WTC11 (cell line): ENCODE measurements around the gene FEM1C. TPM values are rescaled to one million over a fixed set of nuclear protein-coding genes. Genes with fewer than 3 reads are reported as not detected.

Experiments
- ATAC-seq: fragments of 200-7000 bp; cut with Tn5 transposase; 2 replicates; pipeline ENCODE4 v1.10.0; 2021; ENCODE audit warnings: mild to moderate bottlenecking, moderate library complexity
- CTCF ChIA-PET: fragments of 300-600 bp; sonication (Branson Sonifier 250); formaldehyde crosslinking; loops from one replicate; lab custom pipeline; 2021; ENCODE audit warnings: antibody characterized with exemption; lab: Charles Lee
- POLR2A ChIA-PET: fragments of 350-600 bp; sonication (Branson Sonifier 250); formaldehyde crosslinking; loops from one replicate; lab custom pipeline; 2021; ENCODE audit warnings: antibody characterized with exemption; lab: Charles Lee
- DNase-seq: peaks from one replicate; pipeline ENCODE4 v3.0.0; 2021; ENCODE audit warnings: low spot score
- H3K27ac Mint-ChIP-seq: 2 replicates; pipeline ENCODE4 v1.8.0; 2021; ENCODE audit warnings: mixed read lengths
- H3K27me3 Mint-ChIP-seq: 2 replicates; pipeline ENCODE4 v1.8.0; 2021; ENCODE audit warnings: low read depth, mild to moderate bottlenecking, moderate library complexity, mixed read lengths
- H3K36me3 Mint-ChIP-seq: 2 replicates; pipeline ENCODE4 v1.8.0; 2021; ENCODE audit warnings: mixed read lengths
- H3K4me1 Mint-ChIP-seq: 2 replicates; pipeline ENCODE4 v1.8.0; 2022; ENCODE audit warnings: mixed read lengths
- H3K4me3 Mint-ChIP-seq: 2 replicates; pipeline ENCODE4 v1.8.0; 2021; ENCODE audit warnings: mild to moderate bottlenecking, moderate library complexity, mixed read lengths
- H3K9me3 Mint-ChIP-seq: 2 replicates; pipeline ENCODE4 v1.8.0; 2021; ENCODE audit warnings: mixed read lengths
- ATF1 ChIP-seq: sonication (generic); formaldehyde crosslinking; IDR thresholded peaks from 2 replicates; pipeline ENCODE4 v1.8.1; 2023; ENCODE audit warnings: mild to moderate bottlenecking, moderate library complexity, missing genetic modification reagents
- FOXJ3 ChIP-seq: sonication (generic); formaldehyde crosslinking; IDR thresholded peaks from 2 replicates; pipeline ENCODE4 v1.9.0; 2021; ENCODE audit warnings: missing genetic modification reagents, mild to moderate bottlenecking, borderline replicate concordance
- JUN ChIP-seq: sonication (generic); formaldehyde crosslinking; IDR thresholded peaks from 2 replicates; pipeline ENCODE4 v1.8.0; 2023; ENCODE audit warnings: mild to moderate bottlenecking, missing genetic modification reagents
- MYBL2 ChIP-seq: sonication (generic); formaldehyde crosslinking; IDR thresholded peaks from 2 replicates; pipeline ENCODE4 v1.8.1; 2023; ENCODE audit warnings: mild to moderate bottlenecking, moderate library complexity, missing genetic modification reagents
- NR3C1 ChIP-seq: sonication (generic); formaldehyde crosslinking; conservative IDR thresholded peaks from 2 replicates; pipeline ENCODE4 v1.8.1; 2023; ENCODE audit warnings: low read depth, mild to moderate bottlenecking, missing genetic modification reagents
- RORB ChIP-seq: fragments of 250-450 bp; sonication (Bioruptor Pico); IDR thresholded peaks from 2 replicates; pipeline ENCODE4 v1.9.0; 2021; ENCODE audit warnings: mild to moderate bottlenecking
- SMAD4 ChIP-seq: sonication (generic); formaldehyde crosslinking; IDR thresholded peaks from 2 replicates; pipeline ENCODE4 v1.8.0; 2022; ENCODE audit warnings: mild to moderate bottlenecking, missing genetic modification reagents
- SP1 ChIP-seq: sonication (generic); formaldehyde crosslinking; conservative IDR thresholded peaks from 2 replicates; pipeline ENCODE4 v1.8.1; 2022; ENCODE audit warnings: missing genetic modification reagents
- ZNF121 ChIP-seq: sonication (generic); formaldehyde crosslinking; IDR thresholded peaks from 2 replicates; pipeline ENCODE4 v1.8.0; 2023; ENCODE audit warnings: missing genetic modification reagents
- ZNF138 ChIP-seq: sonication (generic); formaldehyde crosslinking; conservative IDR thresholded peaks from 2 replicates; pipeline ENCODE4 v1.8.1; 2022; ENCODE audit warnings: mild to moderate bottlenecking, moderate library complexity, missing genetic modification reagents
- ZNF232 ChIP-seq: sonication (generic); formaldehyde crosslinking; IDR thresholded peaks from 2 replicates; pipeline ENCODE4 v1.8.0; 2022; ENCODE audit warnings: mild to moderate bottlenecking, missing genetic modification reagents
- ZNF263 ChIP-seq: sonication (generic); formaldehyde crosslinking; IDR thresholded peaks from 2 replicates; pipeline ENCODE4 v1.8.1; 2022; ENCODE audit warnings: low read depth, mild to moderate bottlenecking, moderate library complexity, missing genetic modification reagents
- total RNA-seq: library from RNA; stranded (reverse); gene quantifications from 3 replicates; pipeline ENCODE4 v1.2.3, GENCODE V29; 2021
- TF ChIP-seq, protein P1 (sequence below): sonication (generic); formaldehyde crosslinking; IDR thresholded peaks from 2 replicates; pipeline ENCODE4 v1.8.1; 2023; ENCODE audit warnings: mild to moderate bottlenecking, missing genetic modification reagents
- TF ChIP-seq, protein P2 (sequence below): sonication (generic); formaldehyde crosslinking; IDR thresholded peaks from 2 replicates; pipeline ENCODE4 v1.8.0; 2022; ENCODE audit warnings: mild to moderate bottlenecking, missing genetic modification reagents
- TF ChIP-seq, protein P3 (sequence below): sonication (generic); formaldehyde crosslinking; IDR thresholded peaks from 2 replicates; pipeline ENCODE4 v1.8.1; 2023; ENCODE audit warnings: mild to moderate bottlenecking, missing genetic modification reagents, moderate library complexity
- TF ChIP-seq, protein P4 (sequence below): sonication (generic); formaldehyde crosslinking; IDR thresholded peaks from 2 replicates; pipeline ENCODE4 v1.8.0; 2023; ENCODE audit warnings: missing genetic modification reagents
- TF ChIP-seq, protein P5 (sequence below): sonication (generic); formaldehyde crosslinking; IDR thresholded peaks from 2 replicates; pipeline ENCODE4 v1.8.1; 2022; ENCODE audit warnings: missing genetic modification reagents, borderline replicate concordance
- TF ChIP-seq, protein P6 (sequence below): fragments of 250-450 bp; sonication (Bioruptor Pico); IDR thresholded peaks from 2 replicates; pipeline ENCODE4 v1.9.0; 2021; ENCODE audit warnings: mild to moderate bottlenecking
- TF ChIP-seq, protein P7 (sequence below): sonication (generic); formaldehyde crosslinking; IDR thresholded peaks from 2 replicates; pipeline ENCODE4 v1.8.0; 2023; ENCODE audit warnings: missing genetic modification reagents, mild to moderate bottlenecking, borderline replicate concordance

The FEM1C gene
- total RNA-seq, 1 experiment from 2014 or later, result 13.6 TPM

DNA sequence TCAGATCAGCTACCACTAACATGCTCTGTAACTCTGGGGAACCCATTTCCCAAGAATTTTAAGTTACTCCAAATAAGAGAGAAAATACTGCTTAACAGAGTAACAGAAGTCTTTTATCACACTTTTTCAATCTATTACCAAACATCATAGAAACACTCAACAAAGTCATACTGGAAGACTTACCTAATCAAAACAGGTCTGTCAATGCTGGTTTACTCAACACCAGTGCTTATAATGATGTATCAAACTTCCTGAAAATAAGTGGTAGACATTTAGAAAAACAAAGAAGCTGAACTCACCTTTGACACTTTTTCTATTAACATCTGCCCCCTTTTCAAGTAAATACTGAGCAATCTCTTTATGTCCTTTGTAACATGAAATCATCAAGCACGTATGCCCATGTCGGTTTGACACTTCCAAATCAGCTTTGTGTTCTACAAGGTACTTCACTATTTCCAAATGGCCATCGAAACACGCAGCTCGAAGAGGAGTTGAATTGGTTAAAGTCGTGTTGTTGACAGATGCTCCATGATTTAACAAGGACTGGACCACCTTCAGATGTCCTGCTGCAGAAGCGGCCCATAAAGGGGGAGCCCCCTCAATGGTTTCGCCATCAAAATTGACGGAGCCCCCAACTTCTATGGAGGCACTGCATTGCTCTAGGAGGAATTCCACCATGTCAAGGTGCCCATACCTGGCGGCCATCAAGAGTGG lies 1.8 kb downstream of the FEM1C start:
- H3K27me3 Mint-ChIP-seq, result peaks cover 6% of the 10 kb centered on the region
- H3K9me3 Mint-ChIP-seq, result peaks cover 21% of the 10 kb centered on the region
- POLR2A ChIA-PET, result interaction anchor here (0.6 to 1.0 kb wide), 2 partner anchors 19 to 247 kb away, joined by 3 read pairs; partner anchors contain the start of gene CCDC112
- H3K4me1 Mint-ChIP-seq, result peaks cover 51% of the 10 kb centered on the region
- DNase-seq (no peak), ATAC-seq (no peak)
- H3K27ac Mint-ChIP-seq, result peak overlapping the region; percentile 80
- H3K4me3 Mint-ChIP-seq, result peak overlapping the region; percentile 93
- TF ChIP-seq, protein P1, sequence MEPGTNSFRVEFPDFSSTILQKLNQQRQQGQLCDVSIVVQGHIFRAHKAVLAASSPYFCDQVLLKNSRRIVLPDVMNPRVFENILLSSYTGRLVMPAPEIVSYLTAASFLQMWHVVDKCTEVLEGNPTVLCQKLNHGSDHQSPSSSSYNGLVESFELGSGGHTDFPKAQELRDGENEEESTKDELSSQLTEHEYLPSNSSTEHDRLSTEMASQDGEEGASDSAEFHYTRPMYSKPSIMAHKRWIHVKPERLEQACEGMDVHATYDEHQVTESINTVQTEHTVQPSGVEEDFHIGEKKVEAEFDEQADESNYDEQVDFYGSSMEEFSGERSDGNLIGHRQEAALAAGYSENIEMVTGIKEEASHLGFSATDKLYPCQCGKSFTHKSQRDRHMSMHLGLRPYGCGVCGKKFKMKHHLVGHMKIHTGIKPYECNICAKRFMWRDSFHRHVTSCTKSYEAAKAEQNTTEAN, result no peak
- TF ChIP-seq ZNF121 (CRISPR knock-in tag) (no peak), ZNF263 (no peak), NR3C1 (no peak), ZNF138 (CRISPR knock-in tag) (no peak), JUN (CRISPR knock-in tag) (no peak), FOXJ3 (CRISPR knock-in tag) (no peak), ZNF232 (no peak), SP1 (no peak), MYBL2 (CRISPR knock-in tag) (no peak), RORB (CRISPR knock-in tag) (no peak), ATF1 (no peak), SMAD4 (CRISPR knock-in tag) (no peak)
- TF ChIP-seq, protein P2, sequence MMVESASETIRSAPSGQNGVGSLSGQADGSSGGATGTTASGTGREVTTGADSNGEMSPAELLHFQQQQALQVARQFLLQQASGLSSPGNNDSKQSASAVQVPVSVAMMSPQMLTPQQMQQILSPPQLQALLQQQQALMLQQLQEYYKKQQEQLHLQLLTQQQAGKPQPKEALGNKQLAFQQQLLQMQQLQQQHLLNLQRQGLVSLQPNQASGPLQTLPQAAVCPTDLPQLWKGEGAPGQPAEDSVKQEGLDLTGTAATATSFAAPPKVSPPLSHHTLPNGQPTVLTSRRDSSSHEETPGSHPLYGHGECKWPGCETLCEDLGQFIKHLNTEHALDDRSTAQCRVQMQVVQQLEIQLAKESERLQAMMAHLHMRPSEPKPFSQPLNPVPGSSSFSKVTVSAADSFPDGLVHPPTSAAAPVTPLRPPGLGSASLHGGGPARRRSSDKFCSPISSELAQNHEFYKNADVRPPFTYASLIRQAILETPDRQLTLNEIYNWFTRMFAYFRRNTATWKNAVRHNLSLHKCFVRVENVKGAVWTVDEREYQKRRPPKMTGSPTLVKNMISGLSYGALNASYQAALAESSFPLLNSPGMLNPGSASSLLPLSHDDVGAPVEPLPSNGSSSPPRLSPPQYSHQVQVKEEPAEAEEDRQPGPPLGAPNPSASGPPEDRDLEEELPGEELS (CRISPR knock-in tag), result no peak
- TF ChIP-seq, protein P3, sequence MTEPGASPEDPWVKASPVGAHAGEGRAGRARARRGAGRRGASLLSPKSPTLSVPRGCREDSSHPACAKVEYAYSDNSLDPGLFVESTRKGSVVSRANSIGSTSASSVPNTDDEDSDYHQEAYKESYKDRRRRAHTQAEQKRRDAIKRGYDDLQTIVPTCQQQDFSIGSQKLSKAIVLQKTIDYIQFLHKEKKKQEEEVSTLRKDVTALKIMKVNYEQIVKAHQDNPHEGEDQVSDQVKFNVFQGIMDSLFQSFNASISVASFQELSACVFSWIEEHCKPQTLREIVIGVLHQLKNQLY (CRISPR knock-in tag), result no peak
- TF ChIP-seq, protein P4, sequence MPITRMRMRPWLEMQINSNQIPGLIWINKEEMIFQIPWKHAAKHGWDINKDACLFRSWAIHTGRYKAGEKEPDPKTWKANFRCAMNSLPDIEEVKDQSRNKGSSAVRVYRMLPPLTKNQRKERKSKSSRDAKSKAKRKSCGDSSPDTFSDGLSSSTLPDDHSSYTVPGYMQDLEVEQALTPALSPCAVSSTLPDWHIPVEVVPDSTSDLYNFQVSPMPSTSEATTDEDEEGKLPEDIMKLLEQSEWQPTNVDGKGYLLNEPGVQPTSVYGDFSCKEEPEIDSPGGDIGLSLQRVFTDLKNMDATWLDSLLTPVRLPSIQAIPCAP (CRISPR knock-in tag), result no peak
- TF ChIP-seq, protein P5, sequence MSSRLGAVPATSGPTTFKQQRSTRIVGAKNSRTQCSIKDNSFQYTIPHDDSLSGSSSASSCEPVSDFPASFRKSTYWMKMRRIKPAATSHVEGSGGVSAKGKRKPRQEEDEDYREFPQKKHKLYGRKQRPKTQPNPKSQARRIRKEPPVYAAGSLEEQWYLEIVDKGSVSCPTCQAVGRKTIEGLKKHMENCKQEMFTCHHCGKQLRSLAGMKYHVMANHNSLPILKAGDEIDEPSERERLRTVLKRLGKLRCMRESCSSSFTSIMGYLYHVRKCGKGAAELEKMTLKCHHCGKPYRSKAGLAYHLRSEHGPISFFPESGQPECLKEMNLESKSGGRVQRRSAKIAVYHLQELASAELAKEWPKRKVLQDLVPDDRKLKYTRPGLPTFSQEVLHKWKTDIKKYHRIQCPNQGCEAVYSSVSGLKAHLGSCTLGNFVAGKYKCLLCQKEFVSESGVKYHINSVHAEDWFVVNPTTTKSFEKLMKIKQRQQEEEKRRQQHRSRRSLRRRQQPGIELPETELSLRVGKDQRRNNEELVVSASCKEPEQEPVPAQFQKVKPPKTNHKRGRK, result no peak
- TF ChIP-seq, protein P6, sequence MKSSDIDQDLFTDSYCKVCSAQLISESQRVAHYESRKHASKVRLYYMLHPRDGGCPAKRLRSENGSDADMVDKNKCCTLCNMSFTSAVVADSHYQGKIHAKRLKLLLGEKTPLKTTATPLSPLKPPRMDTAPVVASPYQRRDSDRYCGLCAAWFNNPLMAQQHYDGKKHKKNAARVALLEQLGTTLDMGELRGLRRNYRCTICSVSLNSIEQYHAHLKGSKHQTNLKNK (CRISPR knock-in tag), result no peak
- TF ChIP-seq, protein P7, sequence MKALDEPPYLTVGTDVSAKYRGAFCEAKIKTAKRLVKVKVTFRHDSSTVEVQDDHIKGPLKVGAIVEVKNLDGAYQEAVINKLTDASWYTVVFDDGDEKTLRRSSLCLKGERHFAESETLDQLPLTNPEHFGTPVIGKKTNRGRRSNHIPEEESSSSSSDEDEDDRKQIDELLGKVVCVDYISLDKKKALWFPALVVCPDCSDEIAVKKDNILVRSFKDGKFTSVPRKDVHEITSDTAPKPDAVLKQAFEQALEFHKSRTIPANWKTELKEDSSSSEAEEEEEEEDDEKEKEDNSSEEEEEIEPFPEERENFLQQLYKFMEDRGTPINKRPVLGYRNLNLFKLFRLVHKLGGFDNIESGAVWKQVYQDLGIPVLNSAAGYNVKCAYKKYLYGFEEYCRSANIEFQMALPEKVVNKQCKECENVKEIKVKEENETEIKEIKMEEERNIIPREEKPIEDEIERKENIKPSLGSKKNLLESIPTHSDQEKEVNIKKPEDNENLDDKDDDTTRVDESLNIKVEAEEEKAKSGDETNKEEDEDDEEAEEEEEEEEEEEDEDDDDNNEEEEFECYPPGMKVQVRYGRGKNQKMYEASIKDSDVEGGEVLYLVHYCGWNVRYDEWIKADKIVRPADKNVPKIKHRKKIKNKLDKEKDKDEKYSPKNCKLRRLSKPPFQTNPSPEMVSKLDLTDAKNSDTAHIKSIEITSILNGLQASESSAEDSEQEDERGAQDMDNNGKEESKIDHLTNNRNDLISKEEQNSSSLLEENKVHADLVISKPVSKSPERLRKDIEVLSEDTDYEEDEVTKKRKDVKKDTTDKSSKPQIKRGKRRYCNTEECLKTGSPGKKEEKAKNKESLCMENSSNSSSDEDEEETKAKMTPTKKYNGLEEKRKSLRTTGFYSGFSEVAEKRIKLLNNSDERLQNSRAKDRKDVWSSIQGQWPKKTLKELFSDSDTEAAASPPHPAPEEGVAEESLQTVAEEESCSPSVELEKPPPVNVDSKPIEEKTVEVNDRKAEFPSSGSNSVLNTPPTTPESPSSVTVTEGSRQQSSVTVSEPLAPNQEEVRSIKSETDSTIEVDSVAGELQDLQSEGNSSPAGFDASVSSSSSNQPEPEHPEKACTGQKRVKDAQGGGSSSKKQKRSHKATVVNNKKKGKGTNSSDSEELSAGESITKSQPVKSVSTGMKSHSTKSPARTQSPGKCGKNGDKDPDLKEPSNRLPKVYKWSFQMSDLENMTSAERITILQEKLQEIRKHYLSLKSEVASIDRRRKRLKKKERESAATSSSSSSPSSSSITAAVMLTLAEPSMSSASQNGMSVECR (CRISPR knock-in tag), result no peak
- CTCF ChIA-PET, result interaction anchor here (0.6 to 1.3 kb wide), 2 partner anchors 31 to 32 kb away, joined by 3 read pairs; no protein-coding TSS in a partner anchor
- H3K36me3 Mint-ChIP-seq, result peaks cover 51% of the 10 kb centered on the region
